K562 (cell line): Measurements from ENCODE around the gene DIPK1A. TPM values are rescaled to one million over a fixed set of nuclear protein-coding genes. Genes with fewer than 3 reads are reported as not detected.

Experiments
- CREM ChIP-seq: IDR thresholded peaks from 2 replicates; pipeline ENCODE4 v1.6.1; 2014; ENCODE audit warnings: antibody characterized with exemption, low read depth
- ELF1 ChIP-seq: fragments of 200-800 bp; sonication (Bioruptor generic); IDR thresholded peaks from 2 replicates; pipeline ENCODE4 v1.6.1; 2016; ENCODE audit warnings: missing genetic modification characterization, missing compliant biosample characterization
- EP400 ChIP-seq: fragments of 450-650 bp; IDR thresholded peaks from 2 replicates; pipeline ENCODE4 v1.6.1; 2017; ENCODE audit warnings: antibody characterized with exemption, mild to moderate bottlenecking, moderate library complexity
- KLF13 ChIP-seq: fragments of 450-650 bp; IDR thresholded peaks from 2 replicates; pipeline ENCODE4 v1.6.1; 2016; ENCODE audit warnings: missing genetic modification characterization, low read depth, mild to moderate bottlenecking, missing compliant biosample characterization, moderate library complexity, borderline replicate concordance
- MECOM ChIP-seq: fragments of 250-450 bp; sonication (Bioruptor Pico); IDR thresholded peaks from 2 replicates; pipeline ENCODE4 v1.8.0; 2022; ENCODE audit warnings: inconsistent platforms
- NR3C1 ChIP-seq: sonication (generic); formaldehyde crosslinking; IDR thresholded peaks from 2 replicates; pipeline ENCODE4 v1.8.1; 2022; ENCODE audit warnings: missing genetic modification reagents
- RBM17 ChIP-seq: fragments of 200-400 bp; formaldehyde crosslinking; IDR thresholded peaks from 2 replicates; pipeline ENCODE4 v1.6.1; 2017; ENCODE audit warnings: low read depth, mild to moderate bottlenecking, low read length, borderline replicate concordance
- RCOR1 ChIP-seq, 2 experiments: IDR thresholded peaks; 2 replicates each; pipeline ENCODE4 v1.6.1; 2012; ENCODE audit warnings: low read depth in 2 of 2, low read length in 2 of 2, borderline replicate concordance in 1 of 2, improper control_type of control experiment in 1 of 2
- RNF2 ChIP-seq: sonication (generic); IDR thresholded peaks from 2 replicates; pipeline ENCODE4 v1.6.1; 2016
- SLC30A9 ChIP-seq: fragments of 250-450 bp; sonication (Bioruptor Pico); IDR thresholded peaks from 2 replicates; pipeline ENCODE4 v1.8.0; 2022; ENCODE audit warnings: mild to moderate bottlenecking, moderate library complexity
- SMAD4 ChIP-seq: fragments of 250-450 bp; sonication (Bioruptor Pico); conservative IDR thresholded peaks from 2 replicates; pipeline ENCODE4 v1.8.0; 2021; ENCODE audit warnings: inconsistent platforms, mild to moderate bottlenecking, moderate library complexity
- SUPT5H ChIP-seq: fragments of 450-650 bp; IDR thresholded peaks from 2 replicates; pipeline ENCODE4 v1.6.1; 2016
- ZNF232 ChIP-seq: sonication (generic); formaldehyde crosslinking; IDR thresholded peaks from 2 replicates; pipeline ENCODE4 v1.8.0; 2022; ENCODE audit warnings: mild to moderate bottlenecking, missing genetic modification reagents
- ZNF644 ChIP-seq: fragments of 200-800 bp; sonication (Bioruptor generic); IDR thresholded peaks from 2 replicates; pipeline ENCODE4 v1.6.1; 2016; ENCODE audit warnings: low read depth, missing genetic modification characterization, missing compliant biosample characterization
- ZSCAN32 ChIP-seq: fragments of 450-650 bp; formaldehyde crosslinking; IDR thresholded peaks from 2 replicates; pipeline ENCODE4 v1.4.0; 2020; ENCODE audit warnings: mild to moderate bottlenecking, moderate library complexity
- polyA plus RNA-seq, 8 experiments: library from polyadenylated mRNA; depleted of rRNA in 4 of 8; stranded (reverse) in 5 of 8; unstranded in 3 of 8; fragments of >200 nt; fragmentation: Nextera tagmentation in 2 of 8; fragmentation: Illumina TruSeq in 1 of 8; extraction: Ambion mirVana in 2 of 8; extraction: Trizol in 1 of 8; gene quantifications; 2 replicates each; pipeline versions ENCODE4 v1.2.1 to v1.2.3, GENCODE V29; 2011 to 2014; ENCODE audit warnings: inconsistent platforms in 1 of 8, missing spikeins in 1 of 8
- total RNA-seq, 7 experiments: library from RNA; depleted of rRNA in 6 of 7; stranded (reverse); fragments of >200 nt in 6 of 7; fragmentation: Illumina TruSeq in 2 of 7; extraction: Trizol in 2 of 7; gene quantifications; 2 replicates each; pipeline versions ENCODE4 v1.2.1 to v1.2.3, GENCODE V29; 2011 to 2021; ENCODE audit warnings: low replicate concordance in 1 of 7
- TF ChIP-seq, protein P1 (sequence below): fragments of 250-450 bp; sonication (Bioruptor Pico); IDR thresholded peaks from 2 replicates; pipeline ENCODE4 v1.9.0; 2021; ENCODE audit warnings: mild to moderate bottlenecking
- TF ChIP-seq, protein P2 (sequence below): fragments of 450-650 bp; IDR thresholded peaks from 2 replicates; pipeline ENCODE4 v1.6.1; 2016; ENCODE audit warnings: low read depth
- TF ChIP-seq, protein P3 (sequence below): IDR thresholded peaks from 2 replicates; pipeline ENCODE4 v1.6.1; 2014; ENCODE audit warnings: antibody characterized with exemption
- TF ChIP-seq, protein P4 (sequence below): fragments of 250-450 bp; sonication (Bioruptor Pico); IDR thresholded peaks from 2 replicates; pipeline ENCODE4 v1.5.0; 2021

The DIPK1A gene
- total and polyA plus RNA-seq, 9 of the 15 experiments (the other 6 are each of a cell fraction or from before 2014, with no cell fraction given), result 0.54 to 2.5 (median 1.3) TPM

DNA sequence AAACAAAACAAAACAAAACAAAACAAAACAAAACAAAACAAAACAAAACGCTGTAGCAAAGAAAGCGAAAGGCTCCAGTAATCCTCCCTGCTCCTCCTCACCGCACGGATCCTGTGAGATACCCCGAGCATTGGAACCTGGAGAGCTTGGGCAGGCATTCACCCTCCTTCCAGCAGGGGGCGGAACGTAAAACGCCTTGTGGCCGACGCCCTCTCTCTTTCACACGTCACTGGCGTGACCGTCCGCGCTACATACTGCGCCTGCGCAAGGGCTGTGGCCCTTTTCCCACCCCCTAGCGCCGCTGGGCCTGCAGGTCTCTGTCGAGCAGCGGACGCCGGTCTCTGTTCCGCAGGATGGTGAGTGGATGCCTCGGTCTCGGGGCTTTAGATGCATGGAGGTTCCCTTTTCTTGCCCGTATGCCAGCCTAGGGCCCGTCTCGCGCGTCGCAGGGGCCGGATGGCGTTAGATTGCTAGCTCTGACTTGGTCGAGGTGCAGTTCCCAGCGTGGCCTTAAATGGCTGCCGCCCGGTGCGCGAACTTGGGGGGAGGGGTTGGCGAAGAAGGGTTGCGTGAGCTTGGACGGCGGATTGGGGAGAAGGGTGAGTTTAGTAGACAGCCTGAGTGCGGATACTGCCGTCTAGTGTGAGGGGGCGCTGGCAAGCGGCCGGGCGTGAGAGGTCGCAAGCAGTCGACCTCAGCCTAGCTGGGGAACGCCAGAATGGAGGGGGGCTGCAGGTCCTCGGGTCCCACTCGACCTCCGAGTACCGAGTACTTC, 129.3 kb downstream of the DIPK1A start, which contains the start of gene RPL5 (continued):
- TF ChIP-seq, protein P1, sequence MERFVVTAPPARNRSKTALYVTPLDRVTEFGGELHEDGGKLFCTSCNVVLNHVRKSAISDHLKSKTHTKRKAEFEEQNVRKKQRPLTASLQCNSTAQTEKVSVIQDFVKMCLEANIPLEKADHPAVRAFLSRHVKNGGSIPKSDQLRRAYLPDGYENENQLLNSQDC (CRISPR knock-in tag), result 0 out of 2 replicates have a peak, but pooled peaks have one; percentile 44
- TF ChIP-seq ZNF232 (CRISPR knock-in tag) (no peak), SMAD4 (CRISPR knock-in tag) (peak; percentile 70; the same call in 1 of the 2 replicates), RBM17 (no peak), RNF2 (peak; percentile 73), MECOM (CRISPR knock-in tag) (no peak), ZSCAN32 (CRISPR knock-in tag) (no peak), RCOR1 (IDR thresholded peaks at IDR 0.05; ENCODE audit: borderline replicate concordance in 1 of 2, low read depth in 2 of 2, low read length in 2 of 2) (peak in 1 of 2 experiments; percentile 53; a peak in 2 of 4 replicates), NR3C1 (CRISPR knock-in tag) (no peak), SUPT5H (peak; percentile 100), CREM (peak; percentile 98), ZNF644 (no peak; the same call in 1 of the 2 replicates), SLC30A9 (CRISPR knock-in tag) (no peak), KLF13 (tag) (peak; percentile 81; the same call in 1 of the 2 replicates), ELF1 (tag) (no peak), EP400 (peak; percentile 100)
- TF ChIP-seq, protein P2, sequence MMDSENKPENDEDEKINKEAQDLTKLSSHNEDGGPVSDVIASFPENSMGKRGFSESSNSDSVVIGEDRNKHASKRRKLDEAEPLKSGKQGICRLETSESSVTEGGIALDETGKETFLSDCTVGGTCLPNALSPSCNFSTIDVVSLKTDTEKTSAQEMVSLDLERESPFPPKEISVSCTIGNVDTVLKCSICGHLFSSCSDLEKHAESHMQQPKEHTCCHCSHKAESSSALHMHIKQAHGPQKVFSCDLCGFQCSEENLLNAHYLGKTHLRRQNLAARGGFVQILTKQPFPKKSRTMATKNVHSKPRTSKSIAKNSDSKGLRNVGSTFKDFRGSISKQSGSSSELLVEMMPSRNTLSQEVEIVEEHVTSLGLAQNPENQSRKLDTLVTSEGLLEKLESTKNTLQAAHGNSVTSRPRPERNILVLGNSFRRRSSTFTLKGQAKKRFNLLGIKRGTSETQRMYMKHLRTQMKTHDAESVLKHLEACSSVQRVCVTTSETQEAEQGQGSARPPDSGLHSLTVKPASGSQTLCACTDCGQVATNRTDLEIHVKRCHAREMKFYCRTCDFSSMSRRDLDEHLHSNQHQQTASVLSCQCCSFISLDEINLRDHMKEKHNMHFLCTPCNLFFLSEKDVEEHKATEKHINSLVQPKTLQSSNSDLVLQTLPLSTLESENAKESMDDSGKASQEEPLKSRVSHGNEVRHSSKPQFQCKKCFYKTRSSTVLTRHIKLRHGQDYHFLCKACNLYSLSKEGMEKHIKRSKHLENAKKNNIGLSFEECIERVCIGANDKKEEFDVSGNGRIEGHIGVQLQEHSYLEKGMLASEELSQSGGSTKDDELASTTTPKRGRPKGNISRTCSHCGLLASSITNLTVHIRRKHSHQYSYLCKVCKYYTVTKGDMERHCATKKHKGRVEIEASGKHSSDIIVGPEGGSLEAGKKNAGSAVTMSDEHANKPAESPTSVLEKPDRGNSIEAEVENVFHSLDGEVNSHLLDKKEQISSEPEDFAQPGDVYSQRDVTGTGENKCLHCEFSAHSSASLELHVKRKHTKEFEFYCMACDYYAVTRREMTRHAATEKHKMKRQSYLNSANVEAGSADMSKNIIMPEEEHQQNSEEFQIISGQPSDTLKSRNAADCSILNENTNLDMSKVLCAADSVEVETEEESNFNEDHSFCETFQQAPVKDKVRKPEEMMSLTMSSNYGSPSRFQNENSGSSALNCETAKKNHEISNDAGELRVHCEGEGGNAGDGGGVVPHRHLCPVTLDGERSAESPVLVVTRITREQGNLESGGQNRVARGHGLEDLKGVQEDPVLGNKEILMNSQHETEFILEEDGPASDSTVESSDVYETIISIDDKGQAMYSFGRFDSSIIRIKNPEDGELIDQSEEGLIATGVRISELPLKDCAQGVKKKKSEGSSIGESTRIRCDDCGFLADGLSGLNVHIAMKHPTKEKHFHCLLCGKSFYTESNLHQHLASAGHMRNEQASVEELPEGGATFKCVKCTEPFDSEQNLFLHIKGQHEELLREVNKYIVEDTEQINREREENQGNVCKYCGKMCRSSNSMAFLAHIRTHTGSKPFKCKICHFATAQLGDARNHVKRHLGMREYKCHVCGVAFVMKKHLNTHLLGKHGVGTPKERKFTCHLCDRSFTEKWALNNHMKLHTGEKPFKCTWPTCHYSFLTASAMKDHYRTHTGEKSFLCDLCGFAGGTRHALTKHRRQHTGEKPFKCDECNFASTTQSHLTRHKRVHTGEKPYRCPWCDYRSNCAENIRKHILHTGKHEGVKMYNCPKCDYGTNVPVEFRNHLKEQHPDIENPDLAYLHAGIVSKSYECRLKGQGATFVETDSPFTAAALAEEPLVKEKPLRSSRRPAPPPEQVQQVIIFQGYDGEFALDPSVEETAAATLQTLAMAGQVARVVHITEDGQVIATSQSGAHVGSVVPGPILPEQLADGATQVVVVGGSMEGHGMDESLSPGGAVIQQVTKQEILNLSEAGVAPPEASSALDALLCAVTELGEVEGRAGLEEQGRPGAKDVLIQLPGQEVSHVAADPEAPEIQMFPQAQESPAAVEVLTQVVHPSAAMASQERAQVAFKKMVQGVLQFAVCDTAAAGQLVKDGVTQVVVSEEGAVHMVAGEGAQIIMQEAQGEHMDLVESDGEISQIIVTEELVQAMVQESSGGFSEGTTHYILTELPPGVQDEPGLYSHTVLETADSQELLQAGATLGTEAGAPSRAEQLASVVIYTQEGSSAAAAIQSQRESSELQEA, result peak; percentile 87
- TF ChIP-seq, protein P3, sequence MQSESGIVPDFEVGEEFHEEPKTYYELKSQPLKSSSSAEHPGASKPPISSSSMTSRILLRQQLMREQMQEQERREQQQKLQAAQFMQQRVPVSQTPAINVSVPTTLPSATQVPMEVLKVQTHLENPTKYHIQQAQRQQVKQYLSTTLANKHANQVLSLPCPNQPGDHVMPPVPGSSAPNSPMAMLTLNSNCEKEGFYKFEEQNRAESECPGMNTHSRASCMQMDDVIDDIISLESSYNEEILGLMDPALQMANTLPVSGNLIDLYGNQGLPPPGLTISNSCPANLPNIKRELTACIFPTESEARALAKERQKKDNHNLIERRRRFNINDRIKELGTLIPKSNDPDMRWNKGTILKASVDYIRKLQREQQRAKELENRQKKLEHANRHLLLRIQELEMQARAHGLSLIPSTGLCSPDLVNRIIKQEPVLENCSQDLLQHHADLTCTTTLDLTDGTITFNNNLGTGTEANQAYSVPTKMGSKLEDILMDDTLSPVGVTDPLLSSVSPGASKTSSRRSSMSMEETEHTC, result no peak
- TF ChIP-seq, protein P4, sequence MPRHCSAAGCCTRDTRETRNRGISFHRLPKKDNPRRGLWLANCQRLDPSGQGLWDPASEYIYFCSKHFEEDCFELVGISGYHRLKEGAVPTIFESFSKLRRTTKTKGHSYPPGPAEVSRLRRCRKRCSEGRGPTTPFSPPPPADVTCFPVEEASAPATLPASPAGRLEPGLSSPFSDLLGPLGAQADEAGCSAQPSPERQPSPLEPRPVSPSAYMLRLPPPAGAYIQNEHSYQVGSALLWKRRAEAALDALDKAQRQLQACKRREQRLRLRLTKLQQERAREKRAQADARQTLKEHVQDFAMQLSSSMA, result peak; percentile 57; the same call in 1 of the 2 replicates
